SK-N-MC (cell line): ENCODE results near the gene BCAS4.
"Not testable (repeated sequence)": the region's sequence is repeated elsewhere in the genome, so short reads cannot be mapped to it uniquely, and the experiment has no call there.

ENCODE experiments used
- DNase-seq: peaks from one replicate; pipeline ENCODE4 v3.0.0-alpha.2; 2011; ENCODE audit warnings: low read depth, low spot score
- H3K27ac ChIP-seq: fragments of 200-600 bp; sonication (generic); 2 replicates; pipeline ENCODE4 v1.5.1; 2016; ENCODE audit warnings: mixed run types
- H3K36me3 ChIP-seq: fragments of 200-600 bp; sonication (generic); 2 replicates; pipeline ENCODE4 v1.6.1; 2017; ENCODE audit warnings: antibody characterized with exemption, low read length, mixed read lengths; ENCODE audit not compliant: insufficient read depth
- H3K4me3 ChIP-seq: fragments of 200-600 bp; sonication (generic); 2 replicates; pipeline ENCODE4 v1.5.1; 2016
- H3K9ac ChIP-seq: fragments of 200-600 bp; sonication (generic); 2 replicates; pipeline ENCODE4 v1.8.0; 2017; ENCODE audit warnings: mixed run types, mixed read lengths; ENCODE audit not compliant: insufficient read length
- H3K9me3 ChIP-seq: fragments of 200-600 bp; sonication (generic); 2 replicates; pipeline ENCODE4 v1.6.1; 2017; ENCODE audit warnings: low read depth, mild to moderate bottlenecking, antibody characterized with exemption, low read length, moderate library complexity, mixed read lengths
- EZH2 ChIP-seq: fragments of 200-600 bp; sonication (generic); IDR thresholded peaks from one replicate; pipeline ENCODE4 v1.6.1; 2017; ENCODE audit warnings: antibody characterized with exemption
- FOXP2 ChIP-seq: optimal IDR thresholded peaks from 2 replicates; pipeline ENCODE3; 2011; ENCODE audit warnings: mild to moderate bottlenecking, moderate library complexity; ENCODE audit not compliant: insufficient read depth; ENCODE audit errors: extremely low read length, control extremely low read depth
- POLR2AphosphoS5 ChIP-seq: IDR thresholded peaks from 2 replicates; pipeline ENCODE4 v1.6.1; 2012; ENCODE audit warnings: mild to moderate bottlenecking, low read depth, low read length, borderline replicate concordance

BCAS4 gene

DNA sequence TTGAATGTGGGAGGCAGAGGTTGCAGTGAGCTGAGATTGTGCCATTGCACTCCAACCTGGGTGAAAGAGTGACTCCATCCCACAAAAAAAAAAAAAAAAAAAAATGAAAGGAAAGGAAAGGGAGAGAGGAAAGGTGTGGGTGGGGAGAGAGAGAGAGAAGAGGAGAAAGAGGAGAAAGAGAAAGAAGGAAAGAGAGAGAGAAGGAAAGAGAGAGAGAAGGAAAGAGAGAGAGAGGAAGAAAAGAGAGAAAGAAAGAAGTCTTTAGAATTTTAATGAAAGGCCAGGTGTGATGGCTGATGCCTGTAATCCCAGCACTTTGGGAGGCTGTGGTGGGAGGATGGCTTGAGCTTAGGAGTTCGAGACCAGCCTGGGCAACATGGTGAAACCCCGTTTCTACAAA is 7.7 kb upstream of the BCAS4 start:
- no peaks in the 10 kb centered on the region for H3K36me3 ChIP-seq
- DNase-seq, result no peak
- peak overlapping the region; percentile 94 for H3K27ac ChIP-seq
- H3K4me3 ChIP-seq, result no peak overlapping the region
- no peaks in the 10 kb centered on the region for H3K9me3 ChIP-seq
- TF ChIP-seq POLR2AphosphoS5, result no peak
- no peak for TF ChIP-seq FOXP2
- TF ChIP-seq EZH2, result no peak
- H3K9ac ChIP-seq, result no peak overlapping the region

DNA sequence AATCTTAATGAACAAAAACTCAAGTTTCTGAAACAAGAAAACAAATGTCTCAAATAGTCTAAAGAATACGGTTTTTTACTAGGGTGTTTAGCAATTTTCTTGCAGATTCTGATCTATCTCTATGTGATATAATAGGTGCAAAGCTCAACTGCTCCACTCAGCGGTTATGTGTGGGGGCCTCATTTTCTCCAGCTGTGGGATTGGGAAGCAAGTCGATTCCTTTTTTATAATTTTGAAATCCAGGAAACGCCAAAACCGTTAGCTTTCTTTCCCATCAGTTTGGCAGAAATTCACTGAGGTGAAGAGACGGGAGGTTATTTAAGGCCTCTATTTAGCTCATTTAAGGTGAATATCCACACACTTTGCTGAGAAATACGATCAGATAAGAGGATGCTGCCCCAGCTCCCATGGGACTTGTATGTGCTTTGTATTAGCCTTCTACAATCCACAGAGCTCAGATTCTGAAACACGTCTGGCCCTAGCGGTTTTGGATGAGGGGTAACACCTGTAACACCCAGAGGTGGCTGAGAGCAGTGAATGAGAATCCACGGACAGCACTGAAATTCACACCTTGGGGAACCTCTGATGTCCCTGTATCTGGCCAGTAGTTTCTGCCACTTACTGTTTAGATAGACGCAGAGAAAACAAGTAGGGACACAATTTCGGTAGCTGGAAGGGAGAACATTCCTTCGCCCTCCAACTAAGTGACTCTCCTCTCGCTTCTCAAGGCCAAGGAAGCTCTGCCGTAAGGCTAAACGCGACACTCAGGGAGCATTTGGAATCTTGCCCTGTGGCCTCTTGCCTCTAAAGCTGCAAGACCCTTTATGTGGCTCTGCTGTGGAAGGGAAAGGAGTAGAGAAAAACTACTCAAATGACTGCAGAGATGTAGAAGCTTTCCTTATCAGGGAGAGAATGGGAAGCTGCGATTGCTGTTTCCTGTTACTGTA is 6.5 kb upstream of the BCAS4 start:
- Histone ChIP-seq H3K4me3 (peak overlapping the region; percentile 61), H3K36me3 (no peaks in the 10 kb centered on the region), H3K9ac (peak overlapping the region; percentile 68), H3K9me3 (no peaks in the 10 kb centered on the region), H3K27ac (peak overlapping the region; percentile 94)
- DNase-seq, result peak; percentile 92
- peak; percentile 29 for TF ChIP-seq POLR2AphosphoS5
- no peak for TF ChIP-seq EZH2
- no peak for TF ChIP-seq FOXP2

DNA sequence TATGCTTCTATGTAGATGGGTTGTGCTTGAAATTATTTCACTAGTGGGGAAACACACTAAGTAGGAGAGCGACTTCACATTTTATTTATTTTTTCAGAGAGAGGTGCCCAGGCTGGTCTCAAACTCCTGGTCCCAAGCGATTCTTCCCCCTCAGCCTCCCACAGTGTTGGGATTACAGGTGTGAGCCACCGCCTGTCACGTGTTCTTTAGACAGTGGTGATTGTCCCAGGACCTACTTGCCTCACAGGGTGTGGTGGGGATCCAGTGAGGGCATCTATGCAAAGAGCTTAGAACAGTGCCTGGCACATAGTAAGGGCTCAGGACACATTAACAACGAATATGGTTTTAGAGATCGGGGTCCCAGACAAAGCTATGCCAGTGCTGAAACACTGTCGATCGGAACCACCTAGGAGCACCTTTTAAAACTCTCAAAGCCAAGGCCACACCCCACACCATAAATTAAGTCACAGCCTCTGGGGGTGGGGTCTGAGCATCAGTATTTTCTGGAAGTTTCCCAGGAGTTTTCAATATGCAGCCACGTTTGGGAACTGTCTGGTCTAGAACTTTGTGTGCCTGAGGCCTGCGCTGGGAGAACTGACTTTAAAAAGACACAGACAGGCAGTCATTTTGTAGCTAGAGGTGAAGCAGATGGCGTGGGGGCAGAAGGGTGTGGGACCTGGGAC is 4.8 kb upstream of the BCAS4 start:
- Histone ChIP-seq H3K9me3 (no peaks in the 10 kb centered on the region), H3K4me3 (no peak overlapping the region; the same call in 1 of the 2 replicates), H3K36me3 (no peaks in the 10 kb centered on the region), H3K9ac (peak overlapping the region; percentile 79), H3K27ac (peak overlapping the region; percentile 95)
- no peak for DNase-seq
- no peak for TF ChIP-seq EZH2
- TF ChIP-seq FOXP2, result no peak
- no peak for TF ChIP-seq POLR2AphosphoS5

DNA sequence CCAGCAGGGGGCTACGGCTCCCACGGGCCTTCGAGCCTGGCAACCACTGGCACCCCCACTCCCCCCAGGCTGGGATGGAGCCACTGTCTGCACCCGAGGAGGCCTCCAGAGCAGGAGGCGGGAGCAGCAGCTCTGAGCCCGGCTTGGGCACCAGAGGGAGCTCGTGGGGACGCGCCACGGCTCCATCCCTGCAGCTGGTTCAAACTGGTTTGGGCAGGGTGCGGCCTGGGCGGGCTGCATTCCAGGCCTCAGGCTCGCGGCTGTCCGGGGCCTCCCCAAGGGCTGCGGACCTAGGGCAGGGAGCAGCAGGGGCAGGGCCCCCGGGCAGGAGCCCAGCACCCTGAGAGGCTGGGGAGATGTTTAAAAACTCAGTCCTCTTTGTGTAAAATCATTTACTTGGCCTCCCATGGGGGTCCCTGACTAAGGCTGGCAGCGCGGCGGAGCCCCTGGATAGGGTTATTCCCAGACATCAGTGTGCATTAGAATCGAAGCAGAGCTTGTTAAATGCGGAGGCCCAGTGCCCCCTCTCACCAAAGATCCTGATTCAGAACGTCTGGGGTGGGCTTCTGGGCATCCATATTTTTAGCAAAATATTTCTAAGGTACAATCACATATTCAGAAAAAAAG is 4.1 kb upstream of the BCAS4 start:
- peak overlapping the region; percentile 79 for H3K9ac ChIP-seq
- H3K36me3 ChIP-seq, result no peaks in the 10 kb centered on the region
- H3K27ac ChIP-seq, result peak overlapping the region; percentile 95
- DNase-seq, result no peak
- no peaks in the 10 kb centered on the region for H3K9me3 ChIP-seq
- no peak for TF ChIP-seq FOXP2
- TF ChIP-seq POLR2AphosphoS5, result peak; percentile 68; the same call in 1 of the 2 replicates
- peak overlapping the region; percentile 50 for H3K4me3 ChIP-seq

DNA sequence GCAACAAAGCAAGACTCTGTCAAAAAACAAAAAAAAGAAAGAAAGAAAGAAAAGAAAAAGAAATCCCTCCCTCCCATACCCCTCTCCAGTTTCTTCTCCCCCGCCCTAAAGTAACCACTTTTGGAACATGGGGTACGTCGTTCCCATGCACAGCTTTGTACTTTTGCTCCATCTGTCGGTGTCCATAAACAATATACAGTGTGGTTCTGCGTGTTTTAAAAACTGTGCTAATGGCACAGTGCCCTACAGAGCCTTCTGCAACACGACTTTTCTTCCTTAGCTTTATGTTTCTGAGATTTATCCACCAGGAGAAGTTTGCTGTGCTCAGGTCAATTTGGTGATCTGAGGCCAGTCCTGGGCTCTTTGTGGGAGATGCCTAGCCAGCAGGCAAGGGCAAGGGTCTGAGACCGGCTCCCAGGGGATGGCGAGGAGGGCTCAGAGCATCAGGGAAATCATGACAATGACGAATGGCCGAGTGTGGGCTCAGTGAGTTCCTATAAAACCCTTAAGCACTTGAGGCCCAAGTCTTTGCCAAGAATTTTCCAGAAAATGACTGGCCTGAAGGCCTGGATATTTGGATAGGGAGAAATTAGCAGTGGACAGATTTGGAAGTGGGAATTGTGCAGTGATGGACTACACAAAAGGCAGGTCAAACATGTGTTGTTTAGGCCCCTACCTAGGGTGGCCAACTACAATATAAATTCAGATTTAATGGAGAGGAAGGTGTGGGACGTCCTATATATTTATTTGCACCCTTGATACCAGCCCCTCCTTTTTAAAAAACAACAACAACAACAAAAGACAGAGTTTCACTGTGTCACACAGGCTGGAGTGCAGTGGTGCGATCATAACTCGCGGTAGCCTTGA is 1.9 kb upstream of the BCAS4 start:
- TF ChIP-seq POLR2AphosphoS5 (no peak), FOXP2 (no peak), EZH2 (no peak)
- Histone ChIP-seq H3K9me3 (no peaks in the 10 kb centered on the region), H3K4me3 (no peak overlapping the region), H3K36me3 (no peaks in the 10 kb centered on the region), H3K9ac (no peak overlapping the region), H3K27ac (no peak overlapping the region)
- DNase-seq, result no peak

GRCh38 chr20:50793575-50794016 is 1.3 kb upstream of the BCAS4 start:
- H3K36me3 ChIP-seq, H3K27ac ChIP-seq, H3K4me3 ChIP-seq, DNase-seq, H3K9ac ChIP-seq, H3K9me3 ChIP-seq: not testable (repeated sequence)

- peak overlapping the region; percentile 96 for H3K4me3 ChIP-seq
- no peaks in the 10 kb centered on the region for H3K9me3 ChIP-seq
- H3K36me3 ChIP-seq, result no peaks in the 10 kb centered on the region
- no peak overlapping the region for H3K27ac ChIP-seq
- H3K9ac ChIP-seq, result no peak overlapping the region
- DNase-seq, result no peak
- no peak for TF ChIP-seq EZH2
- no peak for TF ChIP-seq POLR2AphosphoS5
- no peak for TF ChIP-seq FOXP2
These were observed 548 bp upstream of the BCAS4 start for GRCh38 chr20:50794181-50794845.

DNA sequence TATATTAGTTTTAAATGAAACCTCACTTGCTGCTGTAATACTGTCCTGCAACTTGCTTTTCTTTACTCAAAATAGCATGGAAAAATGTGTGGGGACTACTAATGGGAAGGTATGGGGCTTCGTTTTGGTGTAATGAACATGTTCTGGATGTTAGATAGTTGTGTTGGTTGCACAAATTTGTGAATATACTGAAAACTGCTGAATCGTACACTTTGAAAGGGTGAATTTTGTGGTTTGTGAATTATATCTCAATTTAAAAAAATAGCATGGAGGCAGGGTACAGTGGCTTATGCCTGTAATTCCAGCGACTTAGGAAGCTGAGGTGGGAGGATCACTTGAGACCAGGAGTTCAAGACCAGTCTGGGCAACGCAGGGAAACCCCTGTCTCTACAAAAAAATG is 2.3 kb downstream of the BCAS4 start:
- no peaks in the 10 kb centered on the region for H3K36me3 ChIP-seq
- no peak overlapping the region for H3K4me3 ChIP-seq
- DNase-seq, result no peak
- H3K9me3 ChIP-seq, result no peaks in the 10 kb centered on the region
- no peak overlapping the region for H3K9ac ChIP-seq
- no peak for TF ChIP-seq EZH2
- no peak for TF ChIP-seq POLR2AphosphoS5
- no peak for TF ChIP-seq FOXP2
- no peak overlapping the region for H3K27ac ChIP-seq
